SK-N-SH treated with all-trans-retinoic acid at 6 μM for 48 hours (cell line): ENCODE measurements around the gene PIPOX.

Experiments
- ATAC-seq: fragments of 200-7000 bp; cut with Tn5 transposase; 3 replicates; pipeline ENCODE4 v1.9.1; 2020; ENCODE audit warnings: mild to moderate bottlenecking, moderate library complexity
- ARNTL ChIP-seq: fragments of 450-650 bp; formaldehyde crosslinking; IDR thresholded peaks from 2 replicates; pipeline ENCODE4 v1.5.0; 2020; ENCODE audit warnings: low read depth, mild to moderate bottlenecking, moderate library complexity, borderline replicate concordance
- BACH2 ChIP-seq: fragments of 250-450 bp; sonication (Bioruptor Pico); IDR thresholded peaks from 2 replicates; pipeline ENCODE4 v1.9.0; 2021; ENCODE audit warnings: mild to moderate bottlenecking, borderline replicate concordance
- CSDC2 ChIP-seq: fragments of 250-450 bp; sonication (Bioruptor Pico); IDR thresholded peaks from 2 replicates; pipeline ENCODE4 v1.5.0; 2020; ENCODE audit warnings: mild to moderate bottlenecking, moderate library complexity
- ESRRG ChIP-seq: fragments of 250-450 bp; sonication (Bioruptor Pico); IDR thresholded peaks from 2 replicates; pipeline ENCODE4 v1.6.1; 2021; ENCODE audit warnings: mild to moderate bottlenecking
- GLIS3 ChIP-seq: fragments of 250-450 bp; sonication (Bioruptor Pico); IDR thresholded peaks from 2 replicates; pipeline ENCODE4 v1.5.0; 2020; ENCODE audit warnings: mild to moderate bottlenecking, moderate library complexity
- ISL1 ChIP-seq: fragments of 250-450 bp; sonication (Bioruptor Pico); IDR thresholded peaks from 2 replicates; pipeline ENCODE4 v2.1.2; 2022; ENCODE audit warnings: mild to moderate bottlenecking, moderate library complexity
- OSR1 ChIP-seq: fragments of 250-450 bp; sonication (Bioruptor Pico); IDR thresholded peaks from 2 replicates; pipeline ENCODE4 v1.8.0; 2022; ENCODE audit warnings: moderate library complexity, mild to moderate bottlenecking, inconsistent platforms
- PPARA ChIP-seq: fragments of 250-450 bp; sonication (Bioruptor Pico); IDR thresholded peaks from 2 replicates; pipeline ENCODE4 v1.5.0; 2020; ENCODE audit warnings: mild to moderate bottlenecking, borderline replicate concordance
- RARB ChIP-seq: fragments of 250-450 bp; sonication (Bioruptor Pico); IDR thresholded peaks from 2 replicates; pipeline ENCODE4 v1.8.0; 2021; ENCODE audit warnings: mild to moderate bottlenecking, moderate library complexity
- SNAI2 ChIP-seq: fragments of 250-450 bp; sonication (Bioruptor Pico); IDR thresholded peaks from 2 replicates; pipeline ENCODE4 v1.5.0; 2020; ENCODE audit warnings: mild to moderate bottlenecking, moderate library complexity
- TCF4 ChIP-seq: fragments of 250-450 bp; sonication (Bioruptor Pico); IDR thresholded peaks from 2 replicates; pipeline ENCODE4 v1.8.0; 2021; ENCODE audit warnings: mild to moderate bottlenecking, moderate library complexity, borderline replicate concordance
- TOX ChIP-seq: fragments of 250-450 bp; sonication (Bioruptor Pico); IDR thresholded peaks from 2 replicates; pipeline ENCODE4 v1.8.0; 2021; ENCODE audit warnings: mild to moderate bottlenecking, moderate library complexity, borderline replicate concordance
- ZC3H10 ChIP-seq: fragments of 250-450 bp; sonication (Bioruptor Pico); IDR thresholded peaks from 2 replicates; pipeline ENCODE4 v1.5.1; 2021; ENCODE audit warnings: mild to moderate bottlenecking, moderate library complexity
- ZFP3 ChIP-seq: fragments of 250-450 bp; sonication (Bioruptor Pico); IDR thresholded peaks from 2 replicates; pipeline ENCODE4 v1.5.0; 2020; ENCODE audit warnings: mild to moderate bottlenecking, moderate library complexity
- ZFP30 ChIP-seq: fragments of 450-650 bp; formaldehyde crosslinking; IDR thresholded peaks from 2 replicates; pipeline ENCODE4 v1.5.0; 2022; ENCODE audit warnings: mild to moderate bottlenecking, moderate library complexity
- ZNF565 ChIP-seq: fragments of 450-650 bp; formaldehyde crosslinking; conservative IDR thresholded peaks from 2 replicates; pipeline ENCODE4 v1.5.0; 2020; ENCODE audit warnings: low read depth, mild to moderate bottlenecking, moderate library complexity
- ZNF70 ChIP-seq: fragments of 450-650 bp; formaldehyde crosslinking; IDR thresholded peaks from 2 replicates; pipeline ENCODE4 v1.5.0; 2020; ENCODE audit warnings: mild to moderate bottlenecking, moderate library complexity
- ZNF8 ChIP-seq: fragments of 450-650 bp; formaldehyde crosslinking; IDR thresholded peaks from 2 replicates; pipeline ENCODE4 v1.5.0; 2020; ENCODE audit warnings: mild to moderate bottlenecking, moderate library complexity
- TF ChIP-seq, protein P1 (sequence below): fragments of 250-450 bp; sonication (Bioruptor Pico); IDR thresholded peaks from 2 replicates; pipeline ENCODE4 v1.5.1; 2020; ENCODE audit warnings: low read depth, mild to moderate bottlenecking, moderate library complexity
- TF ChIP-seq, protein P2 (sequence below): fragments of 250-450 bp; sonication (Bioruptor Pico); IDR thresholded peaks from 2 replicates; pipeline ENCODE4 v1.5.0; 2020; ENCODE audit warnings: mild to moderate bottlenecking, moderate library complexity
- TF ChIP-seq, protein P3 (sequence below): fragments of 250-450 bp; sonication (Bioruptor Pico); IDR thresholded peaks from 2 replicates; pipeline ENCODE4 v1.8.0; 2020; ENCODE audit warnings: mild to moderate bottlenecking, moderate library complexity, borderline replicate concordance
- TF ChIP-seq, protein P4 (sequence below): fragments of 250-450 bp; sonication (Bioruptor Pico); IDR thresholded peaks from 2 replicates; pipeline ENCODE4 v1.8.0; 2021; ENCODE audit warnings: low read depth, mild to moderate bottlenecking, moderate library complexity, borderline replicate concordance
- TF ChIP-seq, protein P5 (sequence below): fragments of 250-450 bp; sonication (Bioruptor Pico); IDR thresholded peaks from 2 replicates; pipeline ENCODE4 v1.5.1; 2021; ENCODE audit warnings: mild to moderate bottlenecking, moderate library complexity

PIPOX gene

DNA sequence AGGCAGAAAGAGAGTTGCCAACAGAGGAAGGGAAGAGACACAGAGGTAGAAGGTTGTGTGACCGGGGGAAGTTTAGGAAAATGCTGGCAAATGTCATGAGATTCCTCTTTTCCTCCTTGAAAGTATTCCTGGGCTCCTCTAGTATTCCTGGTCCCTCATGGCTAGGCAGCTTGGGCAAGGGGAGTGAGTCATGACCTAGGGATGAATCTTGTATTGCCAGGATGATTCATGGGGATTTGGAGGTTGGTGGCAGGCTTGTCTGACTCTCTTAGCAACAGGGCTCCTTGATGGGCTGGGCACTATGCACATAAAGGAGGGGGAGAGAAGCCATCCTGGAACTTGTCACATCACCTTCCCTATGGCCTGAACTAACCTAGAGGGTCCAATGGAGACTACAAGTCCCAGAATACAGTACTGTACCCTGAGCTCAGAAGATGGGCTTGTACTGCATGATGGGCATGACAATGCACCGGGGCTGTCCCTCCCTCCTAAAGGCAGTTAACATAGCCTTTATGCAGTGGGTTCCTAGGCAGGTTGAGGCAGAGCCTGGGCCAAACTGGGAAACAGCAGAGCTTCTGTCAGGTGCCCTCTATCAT lies 35.0 kb upstream of the PIPOX start:
- TF ChIP-seq ZFP3: no peak
- TF ChIP-seq ZNF565 (CRISPR knock-in tag): no peak
- TF ChIP-seq, protein P1, sequence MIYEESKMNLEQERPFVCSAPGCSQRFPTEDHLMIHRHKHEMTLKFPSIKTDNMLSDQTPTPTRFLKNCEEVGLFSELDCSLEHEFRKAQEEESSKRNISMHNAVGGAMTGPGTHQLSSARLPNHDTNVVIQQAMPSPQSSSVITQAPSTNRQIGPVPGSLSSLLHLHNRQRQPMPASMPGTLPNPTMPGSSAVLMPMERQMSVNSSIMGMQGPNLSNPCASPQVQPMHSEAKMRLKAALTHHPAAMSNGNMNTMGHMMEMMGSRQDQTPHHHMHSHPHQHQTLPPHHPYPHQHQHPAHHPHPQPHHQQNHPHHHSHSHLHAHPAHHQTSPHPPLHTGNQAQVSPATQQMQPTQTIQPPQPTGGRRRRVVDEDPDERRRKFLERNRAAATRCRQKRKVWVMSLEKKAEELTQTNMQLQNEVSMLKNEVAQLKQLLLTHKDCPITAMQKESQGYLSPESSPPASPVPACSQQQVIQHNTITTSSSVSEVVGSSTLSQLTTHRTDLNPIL (CRISPR knock-in tag): no peak
- no peak for TF ChIP-seq ESRRG
- TF ChIP-seq, protein P2, sequence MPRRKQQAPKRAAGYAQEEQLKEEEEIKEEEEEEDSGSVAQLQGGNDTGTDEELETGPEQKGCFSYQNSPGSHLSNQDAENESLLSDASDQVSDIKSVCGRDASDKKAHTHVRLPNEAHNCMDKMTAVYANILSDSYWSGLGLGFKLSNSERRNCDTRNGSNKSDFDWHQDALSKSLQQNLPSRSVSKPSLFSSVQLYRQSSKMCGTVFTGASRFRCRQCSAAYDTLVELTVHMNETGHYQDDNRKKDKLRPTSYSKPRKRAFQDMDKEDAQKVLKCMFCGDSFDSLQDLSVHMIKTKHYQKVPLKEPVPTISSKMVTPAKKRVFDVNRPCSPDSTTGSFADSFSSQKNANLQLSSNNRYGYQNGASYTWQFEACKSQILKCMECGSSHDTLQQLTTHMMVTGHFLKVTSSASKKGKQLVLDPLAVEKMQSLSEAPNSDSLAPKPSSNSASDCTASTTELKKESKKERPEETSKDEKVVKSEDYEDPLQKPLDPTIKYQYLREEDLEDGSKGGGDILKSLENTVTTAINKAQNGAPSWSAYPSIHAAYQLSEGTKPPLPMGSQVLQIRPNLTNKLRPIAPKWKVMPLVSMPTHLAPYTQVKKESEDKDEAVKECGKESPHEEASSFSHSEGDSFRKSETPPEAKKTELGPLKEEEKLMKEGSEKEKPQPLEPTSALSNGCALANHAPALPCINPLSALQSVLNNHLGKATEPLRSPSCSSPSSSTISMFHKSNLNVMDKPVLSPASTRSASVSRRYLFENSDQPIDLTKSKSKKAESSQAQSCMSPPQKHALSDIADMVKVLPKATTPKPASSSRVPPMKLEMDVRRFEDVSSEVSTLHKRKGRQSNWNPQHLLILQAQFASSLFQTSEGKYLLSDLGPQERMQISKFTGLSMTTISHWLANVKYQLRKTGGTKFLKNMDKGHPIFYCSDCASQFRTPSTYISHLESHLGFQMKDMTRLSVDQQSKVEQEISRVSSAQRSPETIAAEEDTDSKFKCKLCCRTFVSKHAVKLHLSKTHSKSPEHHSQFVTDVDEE (CRISPR knock-in tag): no peak
- no peak for TF ChIP-seq GLIS3 (CRISPR knock-in tag)
- no peak for TF ChIP-seq ZNF70 (CRISPR knock-in tag)
- no peak for TF ChIP-seq ISL1 (CRISPR knock-in tag)
- no peak for TF ChIP-seq CSDC2 (CRISPR knock-in tag)
- no peak for TF ChIP-seq ZNF8
- TF ChIP-seq PPARA (CRISPR knock-in tag): no peak

DNA sequence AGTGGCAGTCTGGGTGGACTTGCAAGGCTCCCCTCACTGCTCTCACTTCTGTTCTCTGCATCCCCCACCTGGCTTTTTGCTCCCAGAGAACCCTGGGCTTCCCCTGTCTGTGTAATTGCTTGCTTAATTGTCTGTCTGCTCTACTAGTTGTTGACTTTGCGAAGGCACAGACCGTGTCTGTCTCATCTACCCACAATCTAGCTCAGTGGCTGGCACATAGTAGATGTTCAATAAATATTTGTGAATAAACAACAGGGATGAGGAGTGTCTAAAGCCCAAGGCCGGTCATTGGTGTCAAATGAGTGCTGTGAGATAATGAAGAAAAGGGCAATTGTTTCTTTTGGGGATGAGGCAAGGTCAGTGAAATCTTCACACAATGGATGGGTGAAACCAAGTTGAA lies 34.4 kb upstream of the PIPOX start:
- TF ChIP-seq ARNTL: no peak
- TF ChIP-seq, protein P3, sequence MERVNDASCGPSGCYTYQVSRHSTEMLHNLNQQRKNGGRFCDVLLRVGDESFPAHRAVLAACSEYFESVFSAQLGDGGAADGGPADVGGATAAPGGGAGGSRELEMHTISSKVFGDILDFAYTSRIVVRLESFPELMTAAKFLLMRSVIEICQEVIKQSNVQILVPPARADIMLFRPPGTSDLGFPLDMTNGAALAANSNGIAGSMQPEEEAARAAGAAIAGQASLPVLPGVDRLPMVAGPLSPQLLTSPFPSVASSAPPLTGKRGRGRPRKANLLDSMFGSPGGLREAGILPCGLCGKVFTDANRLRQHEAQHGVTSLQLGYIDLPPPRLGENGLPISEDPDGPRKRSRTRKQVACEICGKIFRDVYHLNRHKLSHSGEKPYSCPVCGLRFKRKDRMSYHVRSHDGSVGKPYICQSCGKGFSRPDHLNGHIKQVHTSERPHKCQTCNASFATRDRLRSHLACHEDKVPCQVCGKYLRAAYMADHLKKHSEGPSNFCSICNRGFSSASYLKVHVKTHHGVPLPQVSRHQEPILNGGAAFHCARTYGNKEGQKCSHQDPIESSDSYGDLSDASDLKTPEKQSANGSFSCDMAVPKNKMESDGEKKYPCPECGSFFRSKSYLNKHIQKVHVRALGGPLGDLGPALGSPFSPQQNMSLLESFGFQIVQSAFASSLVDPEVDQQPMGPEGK (CRISPR knock-in tag): no peak
- TF ChIP-seq SNAI2: no peak
- no peak for TF ChIP-seq ISL1 (CRISPR knock-in tag)
- no peak for TF ChIP-seq GLIS3 (CRISPR knock-in tag)
- no peak for TF ChIP-seq OSR1 (CRISPR knock-in tag)
- no peak for TF ChIP-seq ESRRG
- TF ChIP-seq ZFP3: no peak
- TF ChIP-seq ZC3H10: no peak
- TF ChIP-seq ZNF70 (CRISPR knock-in tag): no peak
- no peak for ATAC-seq

More for the DNA sequence above, 35.0 kb upstream of the PIPOX start:
- ATAC-seq: peak; percentile 52; the same call in 2 of the 3 replicates

DNA sequence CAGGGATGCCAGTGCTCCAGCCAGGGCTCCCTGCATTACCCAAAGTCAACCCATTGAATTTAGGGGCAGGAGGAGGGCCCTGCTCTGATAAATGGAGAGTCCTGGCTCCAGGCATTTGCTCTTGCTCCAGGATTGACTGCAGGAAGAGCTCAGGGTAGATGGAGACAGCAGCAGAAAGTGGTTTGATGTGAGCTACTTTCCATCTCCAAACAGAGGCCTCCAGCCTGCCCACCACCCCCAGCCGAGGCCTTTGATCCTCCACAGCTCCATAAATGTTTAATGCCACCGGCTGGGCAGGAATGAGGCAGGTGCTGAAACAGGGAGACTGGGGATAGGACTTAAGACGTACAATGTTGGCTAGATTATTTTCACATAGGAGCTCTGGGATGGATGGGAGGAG lies 32.8 kb upstream of the PIPOX start:
- ATAC-seq: no peak
- no peak for TF ChIP-seq CSDC2 (CRISPR knock-in tag)
- TF ChIP-seq, protein P4, sequence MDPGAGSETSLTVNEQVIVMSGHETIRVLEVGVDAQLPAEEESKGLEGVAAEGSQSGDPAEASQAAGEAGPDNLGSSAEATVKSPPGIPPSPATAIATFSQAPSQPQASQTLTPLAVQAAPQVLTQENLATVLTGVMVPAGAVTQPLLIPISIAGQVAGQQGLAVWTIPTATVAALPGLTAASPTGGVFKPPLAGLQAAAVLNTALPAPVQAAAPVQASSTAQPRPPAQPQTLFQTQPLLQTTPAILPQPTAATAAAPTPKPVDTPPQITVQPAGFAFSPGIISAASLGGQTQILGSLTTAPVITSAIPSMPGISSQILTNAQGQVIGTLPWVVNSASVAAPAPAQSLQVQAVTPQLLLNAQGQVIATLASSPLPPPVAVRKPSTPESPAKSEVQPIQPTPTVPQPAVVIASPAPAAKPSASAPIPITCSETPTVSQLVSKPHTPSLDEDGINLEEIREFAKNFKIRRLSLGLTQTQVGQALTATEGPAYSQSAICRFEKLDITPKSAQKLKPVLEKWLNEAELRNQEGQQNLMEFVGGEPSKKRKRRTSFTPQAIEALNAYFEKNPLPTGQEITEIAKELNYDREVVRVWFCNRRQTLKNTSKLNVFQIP (CRISPR knock-in tag): no peak
- TF ChIP-seq GLIS3 (CRISPR knock-in tag): no peak
- TF ChIP-seq ISL1 (CRISPR knock-in tag): no peak
- no peak for TF ChIP-seq ARNTL
- no peak for TF ChIP-seq PPARA (CRISPR knock-in tag)
- no peak for TF ChIP-seq SNAI2
- TF ChIP-seq ZC3H10: no peak
- TF ChIP-seq ESRRG: no peak
- TF ChIP-seq ZNF70 (CRISPR knock-in tag): no peak
- TF ChIP-seq ZFP30 (CRISPR knock-in tag): no peak
- no peak for TF ChIP-seq OSR1 (CRISPR knock-in tag)
- TF ChIP-seq, protein P1 (CRISPR knock-in tag): no peak
- no peak for TF ChIP-seq RARB (CRISPR knock-in tag)
- no peak for TF ChIP-seq ZNF8
- TF ChIP-seq, protein P5, sequence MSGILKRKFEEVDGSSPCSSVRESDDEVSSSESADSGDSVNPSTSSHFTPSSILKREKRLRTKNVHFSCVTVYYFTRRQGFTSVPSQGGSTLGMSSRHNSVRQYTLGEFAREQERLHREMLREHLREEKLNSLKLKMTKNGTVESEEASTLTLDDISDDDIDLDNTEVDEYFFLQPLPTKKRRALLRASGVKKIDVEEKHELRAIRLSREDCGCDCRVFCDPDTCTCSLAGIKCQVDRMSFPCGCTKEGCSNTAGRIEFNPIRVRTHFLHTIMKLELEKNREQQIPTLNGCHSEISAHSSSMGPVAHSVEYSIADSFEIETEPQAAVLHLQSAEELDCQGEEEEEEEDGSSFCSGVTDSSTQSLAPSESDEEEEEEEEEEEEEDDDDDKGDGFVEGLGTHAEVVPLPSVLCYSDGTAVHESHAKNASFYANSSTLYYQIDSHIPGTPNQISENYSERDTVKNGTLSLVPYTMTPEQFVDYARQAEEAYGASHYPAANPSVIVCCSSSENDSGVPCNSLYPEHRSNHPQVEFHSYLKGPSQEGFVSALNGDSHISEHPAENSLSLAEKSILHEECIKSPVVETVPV (CRISPR knock-in tag): no peak
- no peak for TF ChIP-seq BACH2 (CRISPR knock-in tag)
- no peak for TF ChIP-seq TCF4 (CRISPR knock-in tag)
- no peak for TF ChIP-seq TOX (CRISPR knock-in tag)
- TF ChIP-seq, protein P3 (CRISPR knock-in tag): no peak
